Bronchial epithelial cell (primary cell): Measurements from ENCODE around the gene CAMSAP2. TPM values are rescaled to one million over a fixed set of nuclear protein-coding genes. Genes with fewer than 3 reads are reported as not detected.

Experiments used
- DNase-seq: peaks from one replicate; pipeline ENCODE4 v3.0.0-alpha.2; 2010; ENCODE audit warnings: low read depth
- FAIRE-seq: peaks from 2 replicates; lab custom pipeline; 2011; peaks lifted over from hg19 to GRCh38; lab: Jason Lieb, UNC
- H3K27me3 ChIP-seq: 2 replicates; pipeline ENCODE4 v1.5.1; 2011; ENCODE audit warnings: low read length; ENCODE audit not compliant: control insufficient read depth, insufficient read depth
- H3K36me3 ChIP-seq: 2 replicates; pipeline ENCODE4 v1.5.1; 2011; ENCODE audit warnings: low read length; ENCODE audit not compliant: control insufficient read depth, insufficient read depth
- H3K4me3 ChIP-seq: 2 replicates; pipeline ENCODE4 v1.5.1; 2011; ENCODE audit warnings: mild to moderate bottlenecking, low read depth, low read length, control low read depth
- total RNA-seq: library from RNA; depleted of rRNA; stranded (reverse); fragments of >200 nt; gene quantifications from 2 replicates; pipeline ENCODE4 v1.2.1, GENCODE V29; 2014
- TF ChIP-seq, protein P1 (sequence below): IDR thresholded peaks from 2 replicates; pipeline ENCODE4 v1.5.1; 2011; ENCODE audit warnings: mild to moderate bottlenecking, moderate library complexity, low read length, control low read depth, inconsistent platforms; ENCODE audit not compliant: insufficient read depth, severe bottlenecking

The CAMSAP2 gene
- total RNA-seq, 1 donor from 2014 or later: 75.0 TPM

DNA sequence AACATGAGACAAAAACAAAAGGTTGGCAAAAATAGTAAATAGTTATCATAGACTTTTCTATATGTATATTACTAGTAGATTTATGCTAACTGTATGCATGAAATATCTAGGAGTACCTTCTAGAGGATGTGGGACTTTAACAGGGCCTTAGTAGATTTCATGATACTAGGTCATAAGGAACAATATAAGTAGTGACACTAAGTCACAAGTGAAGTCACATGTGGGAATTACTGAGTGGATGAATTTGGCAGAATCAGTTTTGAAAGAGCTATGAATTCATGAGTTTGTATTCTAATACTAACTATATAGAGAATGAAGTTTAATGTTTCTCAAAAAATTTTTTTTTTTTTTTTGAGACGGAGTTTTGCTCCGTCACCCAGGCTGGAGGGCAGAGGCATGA, 81.0 kb downstream of the CAMSAP2 start:
- Histone ChIP-seq H3K4me3 (no peak overlapping the region), H3K36me3 (peaks cover 4% of the 10 kb centered on the region), H3K27me3 (no peaks in the 10 kb centered on the region)
- FAIRE-seq (no peak), DNase-seq (no peak)
- TF ChIP-seq, protein P1, sequence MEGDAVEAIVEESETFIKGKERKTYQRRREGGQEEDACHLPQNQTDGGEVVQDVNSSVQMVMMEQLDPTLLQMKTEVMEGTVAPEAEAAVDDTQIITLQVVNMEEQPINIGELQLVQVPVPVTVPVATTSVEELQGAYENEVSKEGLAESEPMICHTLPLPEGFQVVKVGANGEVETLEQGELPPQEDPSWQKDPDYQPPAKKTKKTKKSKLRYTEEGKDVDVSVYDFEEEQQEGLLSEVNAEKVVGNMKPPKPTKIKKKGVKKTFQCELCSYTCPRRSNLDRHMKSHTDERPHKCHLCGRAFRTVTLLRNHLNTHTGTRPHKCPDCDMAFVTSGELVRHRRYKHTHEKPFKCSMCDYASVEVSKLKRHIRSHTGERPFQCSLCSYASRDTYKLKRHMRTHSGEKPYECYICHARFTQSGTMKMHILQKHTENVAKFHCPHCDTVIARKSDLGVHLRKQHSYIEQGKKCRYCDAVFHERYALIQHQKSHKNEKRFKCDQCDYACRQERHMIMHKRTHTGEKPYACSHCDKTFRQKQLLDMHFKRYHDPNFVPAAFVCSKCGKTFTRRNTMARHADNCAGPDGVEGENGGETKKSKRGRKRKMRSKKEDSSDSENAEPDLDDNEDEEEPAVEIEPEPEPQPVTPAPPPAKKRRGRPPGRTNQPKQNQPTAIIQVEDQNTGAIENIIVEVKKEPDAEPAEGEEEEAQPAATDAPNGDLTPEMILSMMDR: no peak

DNA sequence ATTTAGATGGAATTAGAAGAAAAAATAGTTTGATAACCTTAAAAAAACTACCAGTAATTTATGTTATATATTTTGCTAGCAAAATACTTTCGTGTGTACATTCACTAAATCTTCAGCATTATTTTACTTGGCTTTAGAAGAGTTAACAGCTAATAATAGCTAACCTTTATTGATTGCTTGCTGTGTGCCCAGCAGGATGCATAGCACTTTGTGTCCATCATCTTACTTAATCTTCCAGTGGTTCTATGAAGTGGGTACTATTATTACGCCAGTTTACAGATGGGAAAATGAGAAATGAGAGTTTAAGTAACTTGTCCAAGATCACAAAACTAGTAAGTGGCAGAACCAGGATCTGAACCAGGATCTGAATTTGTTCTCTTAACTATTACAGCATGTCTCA, 92.4 kb downstream of the CAMSAP2 start:
- DNase-seq (no peak), FAIRE-seq (no peak)
- Histone ChIP-seq H3K4me3 (no peak overlapping the region), H3K27me3 (no peaks in the 10 kb centered on the region), H3K36me3 (peaks cover 5% of the 10 kb centered on the region)
- TF ChIP-seq, protein P1: no peak

DNA sequence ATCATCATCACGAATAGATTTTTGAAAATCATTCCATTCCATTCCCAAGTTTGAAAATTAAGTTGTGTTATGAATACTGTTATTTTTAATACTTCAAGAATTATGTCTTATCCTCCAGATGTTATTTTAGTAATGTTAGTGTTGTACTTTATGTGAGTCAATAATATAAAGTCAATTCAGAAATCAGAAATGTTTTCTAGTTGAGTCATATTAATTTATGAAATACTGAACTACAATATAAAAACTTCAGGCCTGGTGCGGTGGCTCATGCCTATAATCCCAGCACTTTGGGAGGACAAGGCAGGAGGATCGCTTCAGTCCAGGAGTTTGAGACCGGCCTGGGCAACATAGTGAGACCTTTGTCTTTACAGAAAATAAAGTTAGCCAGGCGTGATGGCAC, 95.7 kb downstream of the CAMSAP2 start:
- H3K27me3 ChIP-seq: no peaks in the 10 kb centered on the region
- H3K36me3 ChIP-seq: peaks cover 7% of the 10 kb centered on the region
- DNase-seq: no peak
- FAIRE-seq: no peak
- TF ChIP-seq, protein P1: no peak
- H3K4me3 ChIP-seq: no peak overlapping the region

DNA sequence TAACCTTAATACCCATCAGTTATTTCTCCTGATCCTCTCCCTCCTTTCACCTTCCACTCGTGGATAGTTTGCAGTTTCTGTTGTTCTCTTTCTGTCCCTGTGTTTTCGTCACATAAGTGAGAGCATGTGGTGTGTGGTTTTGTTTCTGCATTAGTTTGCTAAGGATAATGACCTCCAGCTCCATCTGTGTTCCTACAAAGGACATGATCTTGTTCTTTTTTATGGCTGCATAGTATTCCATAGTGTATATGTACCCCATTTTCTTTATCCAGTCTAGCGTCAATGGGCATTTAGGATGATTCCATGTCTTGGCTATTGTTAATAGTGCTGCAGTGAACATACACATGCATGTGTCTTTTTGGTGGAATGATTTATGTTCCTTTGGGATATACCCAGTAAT, 97.5 kb downstream of the CAMSAP2 start:
- Histone ChIP-seq H3K27me3 (no peaks in the 10 kb centered on the region), H3K4me3 (no peak overlapping the region), H3K36me3 (peaks cover 11% of the 10 kb centered on the region)
- DNase-seq (no peak), FAIRE-seq (no peak)
- TF ChIP-seq, protein P1: no peak

DNA sequence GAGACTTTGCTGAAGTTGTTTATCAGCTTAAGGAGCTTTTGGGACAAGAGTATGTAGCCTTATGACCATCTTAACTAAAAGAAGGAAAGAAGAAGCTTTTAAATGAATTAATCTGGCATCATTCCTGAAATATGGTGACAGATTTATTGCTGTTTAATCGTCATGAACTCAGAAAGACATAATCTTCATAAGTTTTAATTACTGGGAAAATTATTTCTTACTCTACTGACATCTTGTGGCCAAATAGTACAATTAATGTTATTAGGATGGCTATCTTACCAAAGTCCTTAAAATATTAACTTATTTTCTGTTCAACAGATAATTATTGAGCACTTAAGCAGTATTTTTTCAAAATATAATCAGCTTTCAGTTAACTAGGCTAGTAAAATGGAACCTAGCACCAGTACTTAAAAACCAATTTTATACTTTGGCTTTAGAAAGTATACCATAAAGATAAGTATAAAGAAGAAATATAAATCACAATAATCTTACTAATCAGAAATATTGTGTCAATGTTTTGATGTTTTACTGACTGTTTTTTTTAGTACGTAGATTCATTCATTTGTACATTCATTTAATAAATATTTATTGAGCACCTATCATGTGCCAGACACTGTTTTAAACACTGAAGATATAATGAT, 99.4 kb downstream of the CAMSAP2 start:
- DNase-seq: peak; percentile 27
- H3K27me3 ChIP-seq: no peaks in the 10 kb centered on the region
- peaks cover 11% of the 10 kb centered on the region for H3K36me3 ChIP-seq
- H3K4me3 ChIP-seq: no peak overlapping the region
- no peak for FAIRE-seq
- TF ChIP-seq, protein P1: no peak
